DND-41 (cell line): ENCODE measurements around the gene DYNLT1.

Source experiments
- EZH2 ChIP-seq: IDR thresholded peaks from 3 replicates; pipeline ENCODE4 v1.6.1; 2012; ENCODE audit warnings: borderline replicate concordance, low read depth, mild to moderate bottlenecking, moderate library complexity, low read length, inconsistent platforms; ENCODE audit not compliant: severe bottlenecking
- TF ChIP-seq, protein P1 (sequence below): IDR thresholded peaks from 2 replicates; pipeline ENCODE4 v1.5.1; 2012; ENCODE audit warnings: borderline replicate concordance, low read length, moderate library complexity, mild to moderate bottlenecking; ENCODE audit not compliant: poor library complexity, severe bottlenecking; ENCODE audit errors: extremely low read depth

- TF ChIP-seq, protein P1, sequence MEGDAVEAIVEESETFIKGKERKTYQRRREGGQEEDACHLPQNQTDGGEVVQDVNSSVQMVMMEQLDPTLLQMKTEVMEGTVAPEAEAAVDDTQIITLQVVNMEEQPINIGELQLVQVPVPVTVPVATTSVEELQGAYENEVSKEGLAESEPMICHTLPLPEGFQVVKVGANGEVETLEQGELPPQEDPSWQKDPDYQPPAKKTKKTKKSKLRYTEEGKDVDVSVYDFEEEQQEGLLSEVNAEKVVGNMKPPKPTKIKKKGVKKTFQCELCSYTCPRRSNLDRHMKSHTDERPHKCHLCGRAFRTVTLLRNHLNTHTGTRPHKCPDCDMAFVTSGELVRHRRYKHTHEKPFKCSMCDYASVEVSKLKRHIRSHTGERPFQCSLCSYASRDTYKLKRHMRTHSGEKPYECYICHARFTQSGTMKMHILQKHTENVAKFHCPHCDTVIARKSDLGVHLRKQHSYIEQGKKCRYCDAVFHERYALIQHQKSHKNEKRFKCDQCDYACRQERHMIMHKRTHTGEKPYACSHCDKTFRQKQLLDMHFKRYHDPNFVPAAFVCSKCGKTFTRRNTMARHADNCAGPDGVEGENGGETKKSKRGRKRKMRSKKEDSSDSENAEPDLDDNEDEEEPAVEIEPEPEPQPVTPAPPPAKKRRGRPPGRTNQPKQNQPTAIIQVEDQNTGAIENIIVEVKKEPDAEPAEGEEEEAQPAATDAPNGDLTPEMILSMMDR, result no peak
- TF ChIP-seq EZH2, result no peak
Observed at GRCh38 chr6:158665332-158665731, 20.8 kb upstream of the DYNLT1 start.
